SK-N-SH (cell line): ENCODE measurements around the gene THSD4. TPM values are rescaled to one million over a fixed set of nuclear protein-coding genes. Genes with fewer than 3 reads are reported as not detected.

Source experiments
- CTCF ChIA-PET: fragments of 300-600, 350-600 bp; formaldehyde crosslinking; extraction: SDS; loops from one replicate; lab custom pipeline; 2021; lab: Yijun Ruan, JAX
- POLR2A ChIA-PET: fragments of 350-600 bp; sonication (Branson Sonifier 250); formaldehyde crosslinking; extraction: SDS; loops from one replicate; lab custom pipeline; 2020; ENCODE audit warnings: antibody characterized with exemption, inconsistent platforms; lab: Yijun Ruan, JAX
- DNase-seq: peaks from one replicate; pipeline ENCODE4 v3.0.0; 2012
- H2AFZ ChIP-seq: fragments of 200-600 bp; sonication (generic); 2 replicates; pipeline ENCODE4 v1.8.1; 2016; ENCODE audit warnings: antibody characterized with exemption, mild to moderate bottlenecking, low read depth
- H3F3A ChIP-seq: fragments of 200-600 bp; sonication (generic); replicated peaks from 2 replicates; pipeline ENCODE3; 2016; ENCODE audit warnings: antibody characterized with exemption, mild to moderate bottlenecking; ENCODE audit not compliant: insufficient read depth
- H3K27ac ChIP-seq, 2 experiments: fragments of 200-500 bp in 1 of 2; fragments of 200-600 bp in 1 of 2; sonication (Bioruptor generic) in 1 of 2; sonication (generic), shearing (Covaris generic) in 1 of 2; 2 replicates each; pipeline versions ENCODE4 v1.5.1 to v1.6.1; 2014 to 2016; ENCODE audit warnings: low read depth in 2 of 2, inconsistent platforms in 1 of 2, low read length in 1 of 2, mild to moderate bottlenecking in 1 of 2, mixed read lengths in 1 of 2
- H3K27me3 ChIP-seq: fragments of 200-600 bp; sonication (generic), shearing (Covaris generic); 2 replicates; pipeline ENCODE4 v1.6.1; 2016; ENCODE audit warnings: mixed run types; ENCODE audit not compliant: insufficient read depth
- H3K36me3 ChIP-seq, 2 experiments: fragments of 200-500 bp in 1 of 2; fragments of 200-600 bp in 1 of 2; sonication (Bioruptor generic) in 1 of 2; sonication (generic) in 1 of 2; replicated peaks in 1 of 2; 2 replicates each; pipeline versions ENCODE3 to v1.5.1; 2014 to 2016; ENCODE audit warnings: low read length in 1 of 2, mild to moderate bottlenecking in 1 of 2; ENCODE audit not compliant: insufficient read depth in 2 of 2, control insufficient read depth in 1 of 2
- H3K4me1 ChIP-seq, 2 experiments: fragments of 200-500 bp in 1 of 2; fragments of 200-600 bp in 1 of 2; sonication (Bioruptor generic) in 1 of 2; sonication (generic), shearing (Covaris generic) in 1 of 2; 2 replicates each; pipeline versions ENCODE4 v1.5.1 to v1.6.1; 2014 to 2016; ENCODE audit warnings: low read depth in 1 of 2, low read length in 1 of 2, mixed run types in 1 of 2; ENCODE audit not compliant: insufficient read depth in 2 of 2, control insufficient read depth in 1 of 2
- H3K4me2 ChIP-seq: fragments of 200-600 bp; sonication (generic), shearing (Covaris generic); 2 replicates; pipeline ENCODE4 v1.6.1; 2017; ENCODE audit warnings: mixed run types
- H3K4me3 ChIP-seq, 2 experiments: fragments of 200-500 bp in 1 of 2; fragments of 200-600 bp in 1 of 2; sonication (Bioruptor generic) in 1 of 2; sonication (generic), shearing (Covaris generic) in 1 of 2; 2 replicates each; pipeline versions ENCODE4 v1.5.1 to v1.8.1; 2014 to 2016; ENCODE audit warnings: low read depth in 2 of 2, inconsistent platforms in 1 of 2, low read length in 1 of 2, mild to moderate bottlenecking in 1 of 2, mixed read lengths in 1 of 2, moderate library complexity in 1 of 2
- H3K79me2 ChIP-seq: fragments of 200-600 bp; sonication (generic); 2 replicates; pipeline ENCODE4 v1.8.1; 2017; ENCODE audit warnings: mild to moderate bottlenecking; ENCODE audit not compliant: insufficient read depth
- H3K9ac ChIP-seq: fragments of 200-600 bp; sonication (generic); 2 replicates; pipeline ENCODE4 v1.6.1; 2017; ENCODE audit warnings: mixed run types
- H3K9me2 ChIP-seq: fragments of 200-600 bp; sonication (generic); 2 replicates; pipeline ENCODE4 v1.6.1; 2017; ENCODE audit warnings: mixed run types
- H3K9me3 ChIP-seq: fragments of 200-600 bp; sonication (generic); 2 replicates; pipeline ENCODE4 v1.6.1; 2017; ENCODE audit warnings: mixed run types, mild to moderate bottlenecking, moderate library complexity
- H4K20me1 ChIP-seq: fragments of 200-600 bp; sonication (generic); 2 replicates; pipeline ENCODE4 v1.6.1; 2017; ENCODE audit warnings: mild to moderate bottlenecking, mixed run types; ENCODE audit not compliant: insufficient read depth
- ELF1 ChIP-seq: IDR thresholded peaks from 2 replicates; pipeline ENCODE4 v1.4.0; 2012
- EZH2phosphoT487 ChIP-seq: fragments of 200-600 bp; sonication (generic); IDR thresholded peaks from 2 replicates; pipeline ENCODE4 v1.6.1; 2017; ENCODE audit warnings: low read depth, mixed run types, mild to moderate bottlenecking, antibody characterized with exemption, moderate library complexity, borderline replicate concordance
- FOSL2 ChIP-seq: IDR thresholded peaks from 2 replicates; pipeline ENCODE4 v1.4.0; 2012; ENCODE audit warnings: low read depth, mild to moderate bottlenecking, moderate library complexity, borderline replicate concordance
- FOXJ3 ChIP-seq: sonication (generic); formaldehyde crosslinking; IDR thresholded peaks from 2 replicates; pipeline ENCODE4 v1.5.1; 2020; ENCODE audit warnings: mild to moderate bottlenecking, missing genetic modification reagents
- GATA2 ChIP-seq: sonication (generic); formaldehyde crosslinking; IDR thresholded peaks from 2 replicates; pipeline ENCODE4 v1.5.0; 2020; ENCODE audit warnings: mild to moderate bottlenecking, missing genetic modification reagents
- MXI1 ChIP-seq: IDR thresholded peaks from 2 replicates; pipeline ENCODE4 v1.6.1; 2012; ENCODE audit warnings: mild to moderate bottlenecking, low read depth, low read length, improper control_type of control experiment
- NRF1 ChIP-seq: IDR thresholded peaks from 2 replicates; pipeline ENCODE4 v1.6.1; 2012; ENCODE audit warnings: low read depth, mild to moderate bottlenecking, low read length
- RCOR1 ChIP-seq: fragments of 150-350 bp; IDR thresholded peaks from 2 replicates; pipeline ENCODE4 v1.6.1; 2017; ENCODE audit warnings: antibody characterized with exemption, low read length
- RXRA ChIP-seq: IDR thresholded peaks from 2 replicates; pipeline ENCODE4 v1.4.0; 2012; ENCODE audit warnings: low read depth, mild to moderate bottlenecking, borderline replicate concordance
- TAF1 ChIP-seq: IDR thresholded peaks from 2 replicates; pipeline ENCODE4 v1.6.1; 2012; ENCODE audit warnings: low read depth, mild to moderate bottlenecking, low read length, moderate library complexity, borderline replicate concordance
- TEAD4 ChIP-seq: IDR thresholded peaks from 2 replicates; pipeline ENCODE4 v1.4.0; 2012; ENCODE audit warnings: mild to moderate bottlenecking, borderline replicate concordance; ENCODE audit not compliant: insufficient read depth
- YY1 ChIP-seq: IDR thresholded peaks from 2 replicates; pipeline ENCODE4 v1.4.0; 2012; ENCODE audit warnings: low read depth, mild to moderate bottlenecking
- WGBS: methylation state at CpG from one replicate; pipeline ENCODE4 v1.1.6; 2017; ENCODE audit warnings: low lambda C conversion rate; 5-methylcytosine and 5-hydroxymethylcytosine counted together
- polyA plus RNA-seq, 3 experiments: library from polyadenylated mRNA; depleted of rRNA; stranded (reverse); fragments of >200 nt; gene quantifications; 2 replicates each; pipeline ENCODE4 v1.2.3, GENCODE V29; 2012
- TF ChIP-seq, protein P1 (sequence below): IDR thresholded peaks from 2 replicates; pipeline ENCODE4 v1.6.1; 2012; ENCODE audit warnings: mild to moderate bottlenecking, low read depth, low read length, moderate library complexity
- TF ChIP-seq, protein P2 (sequence below): IDR thresholded peaks from 2 replicates; pipeline ENCODE4 v1.4.0; 2012; ENCODE audit warnings: low read depth, borderline replicate concordance
- TF ChIP-seq, protein P3 (sequence below): fragments of 150-350 bp; IDR thresholded peaks from 2 replicates; pipeline ENCODE4 v1.6.1; 2017; ENCODE audit warnings: antibody characterized with exemption, low read length, low read depth, borderline replicate concordance
- TF ChIP-seq, protein P4 (sequence below): fragments of 150-350 bp; IDR thresholded peaks from 2 replicates; pipeline ENCODE4 v1.6.1; 2016; ENCODE audit warnings: mild to moderate bottlenecking, low read depth, low read length
- TF ChIP-seq, protein P5 (sequence below): IDR thresholded peaks from 2 replicates; pipeline ENCODE4 v1.4.0; 2012; ENCODE audit warnings: low read depth, borderline replicate concordance

Gene THSD4
- polyA plus RNA-seq, 1 of the 3 experiments (the other 2 are of a cell fraction), result 79.1 TPM

DNA sequence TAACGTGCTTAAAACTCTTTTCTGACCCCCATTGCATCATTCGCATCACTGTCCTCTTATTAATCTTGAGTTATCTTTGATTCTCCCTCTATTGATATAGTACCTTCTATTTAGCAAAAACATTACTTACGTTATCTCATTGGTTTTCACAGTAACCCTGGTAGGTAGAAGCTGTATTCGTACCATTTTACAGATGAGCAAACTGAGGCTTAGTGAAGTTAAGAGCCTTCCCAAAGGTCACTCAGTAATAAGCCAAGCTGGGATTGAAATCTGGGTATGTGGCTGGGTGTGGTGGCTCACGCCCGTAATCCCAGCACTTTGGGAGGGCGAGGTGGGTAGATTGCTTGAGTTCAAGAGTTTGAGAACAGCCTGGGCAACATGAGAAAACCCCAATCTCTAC lies 244.0 kb downstream of the THSD4 start:
- POLR2A ChIA-PET, result no interaction called here
- Histone ChIP-seq H3K4me3 (no peak overlapping the region), H3K36me3 (peaks cover 2 to 8% of the 10 kb centered on the region in 2 experiments), H3K79me2 (no peaks in the 10 kb centered on the region), H3K27me3 (no peaks in the 10 kb centered on the region), H3F3A (no peaks in the 10 kb centered on the region), H3K27ac (no peak overlapping the region), H3K9me3 (no peaks in the 10 kb centered on the region), H3K9me2 (no peaks in the 10 kb centered on the region), H3K4me2 (no peak overlapping the region), H2AFZ (no peak overlapping the region), H3K9ac (no peak overlapping the region), H4K20me1 (no peaks in the 10 kb centered on the region), H3K4me1 (peaks cover 0 to 16% of the 10 kb centered on the region in 2 experiments; a peak in 1 of 4 replicates)
- CTCF ChIA-PET, result interaction anchor here (1.1 to 1.5 kb wide), 3 partner anchors 19 to 81 kb away, joined by 3 to 4 read pairs (median 3); no protein-coding TSS in a partner anchor
- TF ChIP-seq EZH2phosphoT487, result no peak
- TF ChIP-seq FOXJ3 (CRISPR knock-in tag), result no peak
- TF ChIP-seq RXRA, result no peak
- TF ChIP-seq, protein P1, sequence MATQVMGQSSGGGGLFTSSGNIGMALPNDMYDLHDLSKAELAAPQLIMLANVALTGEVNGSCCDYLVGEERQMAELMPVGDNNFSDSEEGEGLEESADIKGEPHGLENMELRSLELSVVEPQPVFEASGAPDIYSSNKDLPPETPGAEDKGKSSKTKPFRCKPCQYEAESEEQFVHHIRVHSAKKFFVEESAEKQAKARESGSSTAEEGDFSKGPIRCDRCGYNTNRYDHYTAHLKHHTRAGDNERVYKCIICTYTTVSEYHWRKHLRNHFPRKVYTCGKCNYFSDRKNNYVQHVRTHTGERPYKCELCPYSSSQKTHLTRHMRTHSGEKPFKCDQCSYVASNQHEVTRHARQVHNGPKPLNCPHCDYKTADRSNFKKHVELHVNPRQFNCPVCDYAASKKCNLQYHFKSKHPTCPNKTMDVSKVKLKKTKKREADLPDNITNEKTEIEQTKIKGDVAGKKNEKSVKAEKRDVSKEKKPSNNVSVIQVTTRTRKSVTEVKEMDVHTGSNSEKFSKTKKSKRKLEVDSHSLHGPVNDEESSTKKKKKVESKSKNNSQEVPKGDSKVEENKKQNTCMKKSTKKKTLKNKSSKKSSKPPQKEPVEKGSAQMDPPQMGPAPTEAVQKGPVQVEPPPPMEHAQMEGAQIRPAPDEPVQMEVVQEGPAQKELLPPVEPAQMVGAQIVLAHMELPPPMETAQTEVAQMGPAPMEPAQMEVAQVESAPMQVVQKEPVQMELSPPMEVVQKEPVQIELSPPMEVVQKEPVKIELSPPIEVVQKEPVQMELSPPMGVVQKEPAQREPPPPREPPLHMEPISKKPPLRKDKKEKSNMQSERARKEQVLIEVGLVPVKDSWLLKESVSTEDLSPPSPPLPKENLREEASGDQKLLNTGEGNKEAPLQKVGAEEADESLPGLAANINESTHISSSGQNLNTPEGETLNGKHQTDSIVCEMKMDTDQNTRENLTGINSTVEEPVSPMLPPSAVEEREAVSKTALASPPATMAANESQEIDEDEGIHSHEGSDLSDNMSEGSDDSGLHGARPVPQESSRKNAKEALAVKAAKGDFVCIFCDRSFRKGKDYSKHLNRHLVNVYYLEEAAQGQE, result no peak
- no peak for TF ChIP-seq TAF1
- no peak for TF ChIP-seq GATA2 (CRISPR knock-in tag)
- no peak for TF ChIP-seq FOSL2
- TF ChIP-seq, protein P2, sequence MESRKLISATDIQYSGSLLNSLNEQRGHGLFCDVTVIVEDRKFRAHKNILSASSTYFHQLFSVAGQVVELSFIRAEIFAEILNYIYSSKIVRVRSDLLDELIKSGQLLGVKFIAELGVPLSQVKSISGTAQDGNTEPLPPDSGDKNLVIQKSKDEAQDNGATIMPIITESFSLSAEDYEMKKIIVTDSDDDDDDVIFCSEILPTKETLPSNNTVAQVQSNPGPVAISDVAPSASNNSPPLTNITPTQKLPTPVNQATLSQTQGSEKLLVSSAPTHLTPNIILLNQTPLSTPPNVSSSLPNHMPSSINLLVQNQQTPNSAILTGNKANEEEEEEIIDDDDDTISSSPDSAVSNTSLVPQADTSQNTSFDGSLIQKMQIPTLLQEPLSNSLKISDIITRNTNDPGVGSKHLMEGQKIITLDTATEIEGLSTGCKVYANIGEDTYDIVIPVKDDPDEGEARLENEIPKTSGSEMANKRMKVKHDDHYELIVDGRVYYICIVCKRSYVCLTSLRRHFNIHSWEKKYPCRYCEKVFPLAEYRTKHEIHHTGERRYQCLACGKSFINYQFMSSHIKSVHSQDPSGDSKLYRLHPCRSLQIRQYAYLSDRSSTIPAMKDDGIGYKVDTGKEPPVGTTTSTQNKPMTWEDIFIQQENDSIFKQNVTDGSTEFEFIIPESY, result no peak
- TF ChIP-seq, protein P3, sequence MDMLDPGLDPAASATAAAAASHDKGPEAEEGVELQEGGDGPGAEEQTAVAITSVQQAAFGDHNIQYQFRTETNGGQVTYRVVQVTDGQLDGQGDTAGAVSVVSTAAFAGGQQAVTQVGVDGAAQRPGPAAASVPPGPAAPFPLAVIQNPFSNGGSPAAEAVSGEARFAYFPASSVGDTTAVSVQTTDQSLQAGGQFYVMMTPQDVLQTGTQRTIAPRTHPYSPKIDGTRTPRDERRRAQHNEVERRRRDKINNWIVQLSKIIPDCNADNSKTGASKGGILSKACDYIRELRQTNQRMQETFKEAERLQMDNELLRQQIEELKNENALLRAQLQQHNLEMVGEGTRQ, result no peak
- no peak for TF ChIP-seq RCOR1
- TF ChIP-seq TEAD4, result no peak
- TF ChIP-seq, protein P4, sequence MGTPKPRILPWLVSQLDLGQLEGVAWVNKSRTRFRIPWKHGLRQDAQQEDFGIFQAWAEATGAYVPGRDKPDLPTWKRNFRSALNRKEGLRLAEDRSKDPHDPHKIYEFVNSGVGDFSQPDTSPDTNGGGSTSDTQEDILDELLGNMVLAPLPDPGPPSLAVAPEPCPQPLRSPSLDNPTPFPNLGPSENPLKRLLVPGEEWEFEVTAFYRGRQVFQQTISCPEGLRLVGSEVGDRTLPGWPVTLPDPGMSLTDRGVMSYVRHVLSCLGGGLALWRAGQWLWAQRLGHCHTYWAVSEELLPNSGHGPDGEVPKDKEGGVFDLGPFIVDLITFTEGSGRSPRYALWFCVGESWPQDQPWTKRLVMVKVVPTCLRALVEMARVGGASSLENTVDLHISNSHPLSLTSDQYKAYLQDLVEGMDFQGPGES, result no peak
- TF ChIP-seq YY1, result no peak
- TF ChIP-seq MXI1, result no peak
- no peak for TF ChIP-seq NRF1
- TF ChIP-seq, protein P5, sequence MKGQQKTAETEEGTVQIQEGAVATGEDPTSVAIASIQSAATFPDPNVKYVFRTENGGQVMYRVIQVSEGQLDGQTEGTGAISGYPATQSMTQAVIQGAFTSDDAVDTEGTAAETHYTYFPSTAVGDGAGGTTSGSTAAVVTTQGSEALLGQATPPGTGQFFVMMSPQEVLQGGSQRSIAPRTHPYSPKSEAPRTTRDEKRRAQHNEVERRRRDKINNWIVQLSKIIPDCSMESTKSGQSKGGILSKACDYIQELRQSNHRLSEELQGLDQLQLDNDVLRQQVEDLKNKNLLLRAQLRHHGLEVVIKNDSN, result no peak
- TF ChIP-seq ELF1, result no peak
- DNase-seq, result no peak
- 97% methylated on average over 7 of the region's 7 CpGs for WGBS
